HCT116 (cell line): ENCODE data around the gene DYNLT2. TPM values are rescaled to one million over a fixed set of nuclear protein-coding genes. Genes with fewer than 3 reads are reported as not detected.

Source experiments
- ATAC-seq: fragments of 200-7000 bp; cut with Tn5 transposase; 2 replicates; pipeline ENCODE4 v1.9.1; 2020; ENCODE audit warnings: mild to moderate bottlenecking, moderate library complexity
- BruUV-seq: library from RNA; stranded (reverse); fragments of 400-500 nt; replicated peaks from 2 replicates; lab custom pipeline; 2021; lab: Mats Ljungman, UMichigan
- CTCF ChIA-PET: fragments of 300-600 bp; sonication (Branson Sonifier 250); formaldehyde crosslinking; loops from one replicate; lab custom pipeline; 2021; ENCODE audit warnings: antibody characterized with exemption; lab: Charles Lee
- POLR2A ChIA-PET: fragments of 300-600, 350-600 bp; sonication (Branson Sonifier 250); formaldehyde crosslinking; loops from one replicate; lab custom pipeline; 2021; ENCODE audit warnings: antibody characterized with exemption; lab: Charles Lee
- RAD21 ChIA-PET, 2 experiments: fragments of 300-600 bp; sonication (Branson Sonifier 250); formaldehyde crosslinking; loops; one replicate each; lab custom pipeline; 2023; ENCODE audit warnings: low total read pairs in 2 of 2; ENCODE audit not compliant: uncharacterized antibody in 2 of 2, unreplicated experiment in 2 of 2, low non-redundant PET in 1 of 2; lab: Charles Lee
- DNase-seq: peaks from one replicate; pipeline ENCODE4 v3.0.0-alpha.2; 2010; ENCODE audit warnings: low read depth, low spot score
- H2AFZ ChIP-seq: fragments of 200-600 bp; shearing (Covaris generic), sonication (generic); 2 replicates; pipeline ENCODE4 v1.6.1; 2017; ENCODE audit warnings: low read depth, mixed run types, mixed read lengths, antibody characterized with exemption, low read length; ENCODE audit not compliant: poor library complexity, severe bottlenecking
- H3K27ac ChIP-seq: 2 replicates; pipeline ENCODE4 v1.5.1; 2012; ENCODE audit warnings: low read depth, low read length
- H3K27me3 ChIP-seq: fragments of 200-600 bp; sonication (generic); 2 replicates; pipeline ENCODE4 v1.6.1; 2016; ENCODE audit warnings: mixed run types, low read length, mixed read lengths; ENCODE audit not compliant: insufficient read depth
- H3K36me3 ChIP-seq, 2 experiments: fragments of 200-500 bp in 1 of 2; fragments of 200-600 bp in 1 of 2; sonication (Bioruptor generic) in 1 of 2; sonication (generic) in 1 of 2; 2 replicates each; pipeline versions ENCODE4 v1.5.1 to v1.6.1; 2014 to 2016; ENCODE audit warnings: low read length in 2 of 2, inconsistent platforms in 1 of 2, mixed read lengths in 1 of 2, mixed run types in 1 of 2; ENCODE audit not compliant: insufficient read depth in 2 of 2, control insufficient read depth in 1 of 2
- H3K4me1 ChIP-seq, 2 experiments: fragments of 200-600 bp in 1 of 2; sonication (generic) in 1 of 2; 2 replicates each; pipeline versions ENCODE4 v1.5.1 to v1.6.1; 2012 to 2017; ENCODE audit warnings: low read length in 2 of 2, inconsistent platforms in 1 of 2, mild to moderate bottlenecking in 1 of 2, mixed read lengths in 1 of 2, mixed run types in 1 of 2, moderate library complexity in 1 of 2; ENCODE audit not compliant: insufficient read depth in 2 of 2, control insufficient read depth in 1 of 2
- H3K4me2 ChIP-seq: fragments of 200-600 bp; sonication (generic); 2 replicates; pipeline ENCODE4 v1.6.1; 2017; ENCODE audit warnings: mixed run types, low read length, mixed read lengths
- H3K4me3 ChIP-seq, 2 experiments: fragments of 200-600 bp in 1 of 2; sonication (generic) in 1 of 2; replicated peaks in 1 of 2; 2 replicates each; pipeline ENCODE4 v1.5.1; 2011 to 2016; ENCODE audit warnings: low read length in 2 of 2, control low read depth in 1 of 2, low read depth in 1 of 2, mild to moderate bottlenecking in 1 of 2, mixed read lengths in 1 of 2, mixed run types in 1 of 2
- H3K79me2 ChIP-seq: fragments of 200-600 bp; sonication (generic); 2 replicates; pipeline ENCODE4 v1.6.1; 2017; ENCODE audit warnings: mild to moderate bottlenecking, mixed run types, low read length, moderate library complexity, mixed read lengths; ENCODE audit not compliant: insufficient read depth
- H3K9ac ChIP-seq: fragments of 200-600 bp; sonication (generic); 2 replicates; pipeline ENCODE4 v1.6.1; 2016; ENCODE audit warnings: low read length, mixed read lengths
- H3K9me2 ChIP-seq: fragments of 200-600 bp; sonication (generic), shearing (Covaris generic); 2 replicates; pipeline ENCODE4 v1.6.1; 2017; ENCODE audit warnings: mixed run types, mild to moderate bottlenecking, moderate library complexity; ENCODE audit not compliant: insufficient read depth
- H3K9me3 ChIP-seq, 2 experiments: fragments of 200-500 bp in 1 of 2; fragments of 200-600 bp in 1 of 2; sonication (Bioruptor generic) in 1 of 2; sonication (generic) in 1 of 2; 2 replicates each; pipeline ENCODE4 v1.6.1; 2014 to 2017; ENCODE audit warnings: low read length in 2 of 2, mixed read lengths in 2 of 2, inconsistent platforms in 1 of 2, low read depth in 1 of 2, mild to moderate bottlenecking in 1 of 2, mixed run types in 1 of 2, moderate library complexity in 1 of 2; ENCODE audit not compliant: control insufficient read depth in 1 of 2, insufficient read depth in 1 of 2
- H4K20me1 ChIP-seq: fragments of 200-600 bp; sonication (generic), shearing (Covaris generic); 2 replicates; pipeline ENCODE4 v1.6.1; 2017; ENCODE audit warnings: mixed run types, mild to moderate bottlenecking, moderate library complexity; ENCODE audit not compliant: insufficient read depth
- CBX3 ChIP-seq: IDR thresholded peaks from 2 replicates; pipeline ENCODE4 v1.6.1; 2012; ENCODE audit warnings: low read depth
- EGR1 ChIP-seq: IDR thresholded peaks from 2 replicates; pipeline ENCODE4 v1.6.1; 2012; ENCODE audit warnings: low read depth
- ELF1 ChIP-seq: IDR thresholded peaks from 2 replicates; pipeline ENCODE4 v1.6.1; 2012; ENCODE audit warnings: low read depth, borderline replicate concordance
- EZH2 ChIP-seq: fragments of 200-600 bp; sonication (generic); IDR thresholded peaks from 2 replicates; pipeline ENCODE4 v1.6.1; 2017; ENCODE audit warnings: antibody characterized with exemption, mixed run types
- FOSL1 ChIP-seq: IDR thresholded peaks from 2 replicates; pipeline ENCODE4 v1.6.1; 2012; ENCODE audit warnings: low read depth
- JUND ChIP-seq: IDR thresholded peaks from 2 replicates; pipeline ENCODE4 v1.6.1; 2012
- POLR2A ChIP-seq: IDR thresholded peaks from 2 replicates; pipeline ENCODE4 v1.7.0; 2011; ENCODE audit warnings: borderline replicate concordance; ENCODE audit not compliant: insufficient read depth, insufficient read length; ENCODE audit errors: extremely low read depth
- POLR2AphosphoS5 ChIP-seq: IDR thresholded peaks from 2 replicates; pipeline ENCODE4 v1.6.1; 2011; ENCODE audit warnings: mild to moderate bottlenecking, low read depth, low read length, moderate library complexity
- SIN3A ChIP-seq: IDR thresholded peaks from 2 replicates; pipeline ENCODE4 v1.6.1; 2012; ENCODE audit warnings: low read depth
- SP1 ChIP-seq: IDR thresholded peaks from 2 replicates; pipeline ENCODE4 v1.6.1; 2012; ENCODE audit warnings: low read depth
- YY1 ChIP-seq: IDR thresholded peaks from 2 replicates; pipeline ENCODE4 v1.6.1; 2011; ENCODE audit warnings: low read length, low read depth, moderate library complexity, mild to moderate bottlenecking; ENCODE audit not compliant: insufficient replicate concordance; ENCODE audit errors: extremely low read depth
- ZFX ChIP-seq: fragments of 450-650 bp; IDR thresholded peaks from 2 replicates; pipeline ENCODE4 v1.6.1; 2017
- ZNF274 ChIP-seq: fragments of 200-500 bp; sonication (Bioruptor generic); IDR thresholded peaks from 2 replicates; pipeline ENCODE4 v1.6.1; 2014; ENCODE audit warnings: mild to moderate bottlenecking, low read depth, low read length, inconsistent platforms
- intact Hi-C: fragments of 100-400 bp; cut with micrococcal nuclease; formaldehyde crosslinking; loops from 2 replicates; pipeline ENCODE4 v1.10.0; 2022
- total RNA-seq: library from RNA; stranded (reverse); gene quantifications from one replicate; pipeline ENCODE4 v1.2.1, GENCODE V29; 2021; ENCODE audit not compliant: unreplicated experiment
- TF ChIP-seq, protein P1 (sequence below), 3 experiments: fragments of 200-600 bp in 1 of 3; sonication (generic) in 1 of 3; IDR thresholded peaks in 2 of 3; conservative IDR thresholded peaks in 1 of 3; 2 replicates each; pipeline ENCODE4 v1.5.1; 2012 to 2017; ENCODE audit warnings: low read depth in 2 of 3, low read length in 2 of 3, antibody characterized with exemption in 1 of 3, borderline replicate concordance in 1 of 3, control low read depth in 1 of 3, mild to moderate bottlenecking in 1 of 3, mixed read lengths in 1 of 3, mixed run types in 1 of 3, moderate library complexity in 1 of 3; ENCODE audit not compliant: insufficient read depth in 1 of 3
- TF ChIP-seq, protein P2 (sequence below): IDR thresholded peaks from 2 replicates; pipeline ENCODE4 v1.6.1; 2012; ENCODE audit warnings: low read depth
- TF ChIP-seq, protein P3 (sequence below): IDR thresholded peaks from 2 replicates; pipeline ENCODE4 v1.6.1; 2012
- TF ChIP-seq, protein P4 (sequence below): IDR thresholded peaks from 2 replicates; pipeline ENCODE4 v1.6.1; 2012

DYNLT2 gene
- total RNA-seq, 1 experiment from 2014 or later: 1.5 TPM

DNA sequence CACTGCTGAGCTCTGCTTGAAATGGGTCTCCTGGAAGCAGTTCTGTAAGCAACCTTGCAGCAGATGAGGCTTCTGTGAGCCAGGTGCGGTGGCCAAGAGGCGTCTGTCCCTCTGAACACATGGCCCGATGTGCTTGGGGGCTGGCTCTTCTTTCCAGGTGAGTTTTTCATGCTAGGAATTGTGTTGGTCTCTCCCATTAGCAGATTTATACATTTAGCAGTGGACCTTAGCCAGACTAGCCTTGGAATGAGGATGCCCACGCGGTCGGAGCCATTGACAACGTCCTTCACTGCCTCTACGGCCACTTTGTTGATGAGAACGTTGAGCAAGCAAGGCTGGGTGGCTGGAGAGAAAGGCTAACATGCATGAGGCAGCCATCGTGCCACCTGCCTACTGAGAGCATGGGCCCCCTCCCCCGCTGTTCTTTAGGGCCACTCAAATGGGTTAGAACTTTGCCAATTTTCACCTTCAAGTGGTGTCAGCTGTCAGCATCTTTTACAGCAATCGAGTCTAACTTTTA is 33.5 kb upstream of the DYNLT2 start:
- H3K4me1 ChIP-seq: peaks cover 0 to 7% of the 10 kb centered on the region in 2 experiments; a peak in 2 of 4 replicates
- TF ChIP-seq FOSL1 (no peak), JUND (no peak), ELF1 (no peak), EGR1 (no peak), YY1 (no peak), ZNF274 (no peak), POLR2AphosphoS5 (no peak), ZFX (no peak), SIN3A (no peak), CBX3 (no peak), EZH2 (no peak), SP1 (no peak), POLR2A (no peak)
- TF ChIP-seq, protein P1, sequence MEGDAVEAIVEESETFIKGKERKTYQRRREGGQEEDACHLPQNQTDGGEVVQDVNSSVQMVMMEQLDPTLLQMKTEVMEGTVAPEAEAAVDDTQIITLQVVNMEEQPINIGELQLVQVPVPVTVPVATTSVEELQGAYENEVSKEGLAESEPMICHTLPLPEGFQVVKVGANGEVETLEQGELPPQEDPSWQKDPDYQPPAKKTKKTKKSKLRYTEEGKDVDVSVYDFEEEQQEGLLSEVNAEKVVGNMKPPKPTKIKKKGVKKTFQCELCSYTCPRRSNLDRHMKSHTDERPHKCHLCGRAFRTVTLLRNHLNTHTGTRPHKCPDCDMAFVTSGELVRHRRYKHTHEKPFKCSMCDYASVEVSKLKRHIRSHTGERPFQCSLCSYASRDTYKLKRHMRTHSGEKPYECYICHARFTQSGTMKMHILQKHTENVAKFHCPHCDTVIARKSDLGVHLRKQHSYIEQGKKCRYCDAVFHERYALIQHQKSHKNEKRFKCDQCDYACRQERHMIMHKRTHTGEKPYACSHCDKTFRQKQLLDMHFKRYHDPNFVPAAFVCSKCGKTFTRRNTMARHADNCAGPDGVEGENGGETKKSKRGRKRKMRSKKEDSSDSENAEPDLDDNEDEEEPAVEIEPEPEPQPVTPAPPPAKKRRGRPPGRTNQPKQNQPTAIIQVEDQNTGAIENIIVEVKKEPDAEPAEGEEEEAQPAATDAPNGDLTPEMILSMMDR (IDR thresholded peaks at IDR 0.05 in 2 of 3, conservative IDR thresholded peaks at IDR 0.05 in 1 of 3; ENCODE audit: borderline replicate concordance in 1 of 3, insufficient read depth in 1 of 3, low read depth in 2 of 3, low read length in 2 of 3): no peak
- TF ChIP-seq, protein P2, sequence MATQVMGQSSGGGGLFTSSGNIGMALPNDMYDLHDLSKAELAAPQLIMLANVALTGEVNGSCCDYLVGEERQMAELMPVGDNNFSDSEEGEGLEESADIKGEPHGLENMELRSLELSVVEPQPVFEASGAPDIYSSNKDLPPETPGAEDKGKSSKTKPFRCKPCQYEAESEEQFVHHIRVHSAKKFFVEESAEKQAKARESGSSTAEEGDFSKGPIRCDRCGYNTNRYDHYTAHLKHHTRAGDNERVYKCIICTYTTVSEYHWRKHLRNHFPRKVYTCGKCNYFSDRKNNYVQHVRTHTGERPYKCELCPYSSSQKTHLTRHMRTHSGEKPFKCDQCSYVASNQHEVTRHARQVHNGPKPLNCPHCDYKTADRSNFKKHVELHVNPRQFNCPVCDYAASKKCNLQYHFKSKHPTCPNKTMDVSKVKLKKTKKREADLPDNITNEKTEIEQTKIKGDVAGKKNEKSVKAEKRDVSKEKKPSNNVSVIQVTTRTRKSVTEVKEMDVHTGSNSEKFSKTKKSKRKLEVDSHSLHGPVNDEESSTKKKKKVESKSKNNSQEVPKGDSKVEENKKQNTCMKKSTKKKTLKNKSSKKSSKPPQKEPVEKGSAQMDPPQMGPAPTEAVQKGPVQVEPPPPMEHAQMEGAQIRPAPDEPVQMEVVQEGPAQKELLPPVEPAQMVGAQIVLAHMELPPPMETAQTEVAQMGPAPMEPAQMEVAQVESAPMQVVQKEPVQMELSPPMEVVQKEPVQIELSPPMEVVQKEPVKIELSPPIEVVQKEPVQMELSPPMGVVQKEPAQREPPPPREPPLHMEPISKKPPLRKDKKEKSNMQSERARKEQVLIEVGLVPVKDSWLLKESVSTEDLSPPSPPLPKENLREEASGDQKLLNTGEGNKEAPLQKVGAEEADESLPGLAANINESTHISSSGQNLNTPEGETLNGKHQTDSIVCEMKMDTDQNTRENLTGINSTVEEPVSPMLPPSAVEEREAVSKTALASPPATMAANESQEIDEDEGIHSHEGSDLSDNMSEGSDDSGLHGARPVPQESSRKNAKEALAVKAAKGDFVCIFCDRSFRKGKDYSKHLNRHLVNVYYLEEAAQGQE: no peak
- TF ChIP-seq, protein P3, sequence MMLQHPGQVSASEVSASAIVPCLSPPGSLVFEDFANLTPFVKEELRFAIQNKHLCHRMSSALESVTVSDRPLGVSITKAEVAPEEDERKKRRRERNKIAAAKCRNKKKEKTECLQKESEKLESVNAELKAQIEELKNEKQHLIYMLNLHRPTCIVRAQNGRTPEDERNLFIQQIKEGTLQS: no peak
- TF ChIP-seq, protein P4, sequence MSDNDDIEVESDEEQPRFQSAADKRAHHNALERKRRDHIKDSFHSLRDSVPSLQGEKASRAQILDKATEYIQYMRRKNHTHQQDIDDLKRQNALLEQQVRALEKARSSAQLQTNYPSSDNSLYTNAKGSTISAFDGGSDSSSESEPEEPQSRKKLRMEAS: no peak
- H3K36me3 ChIP-seq: no peaks in the 10 kb centered on the region; a peak in 1 of 4 replicates
- H3K27me3 ChIP-seq: no peaks in the 10 kb centered on the region
- no peak overlapping the region for H3K4me3 ChIP-seq
- no peaks in the 10 kb centered on the region for H4K20me1 ChIP-seq
- no peaks in the 10 kb centered on the region for H3K9me2 ChIP-seq
- DNase-seq: no peak
- RAD21 ChIA-PET: no interaction called here
- intact Hi-C loops: no loop called here
- no peaks in the 10 kb centered on the region for H3K79me2 ChIP-seq
- no peak for ATAC-seq
- CTCF ChIA-PET: no interaction called here
- no peak overlapping the region for H3K4me2 ChIP-seq
- POLR2A ChIA-PET: no interaction called here
- no peaks in the 10 kb centered on the region for H3K9me3 ChIP-seq
- no TSS peak for BruUV-seq
- no peak overlapping the region for H3K27ac ChIP-seq
- H3K9ac ChIP-seq: no peak overlapping the region
- H2AFZ ChIP-seq: no peak overlapping the region
